Skeletal muscle satellite cell (primary cell): Measurements from ENCODE around the gene CABP2. TPM values are rescaled to one million over a fixed set of nuclear protein-coding genes. Genes with fewer than 3 reads are reported as not detected.
A peak's percentile ranks its signal among the peaks of the same experiment; 100 is the strongest.
"Not testable (repeated sequence)": the region's sequence is repeated elsewhere in the genome, so short reads cannot be mapped to it uniquely, and the experiment has no call there.

ENCODE experiments used
- H3K27me3 ChIP-seq: 2 replicates; pipeline ENCODE4 v1.7.0; 2013; ENCODE audit warnings: low read length; ENCODE audit not compliant: control insufficient read depth, insufficient read depth
- H3K36me3 ChIP-seq: 2 replicates; pipeline ENCODE4 v1.7.0; 2013; ENCODE audit warnings: mild to moderate bottlenecking, control low read depth, low read length; ENCODE audit not compliant: insufficient read depth
- H3K4me1 ChIP-seq: 2 replicates; pipeline ENCODE4 v1.7.0; 2013; ENCODE audit warnings: low read length; ENCODE audit not compliant: control insufficient read depth, insufficient read depth
- H3K4me2 ChIP-seq: 2 replicates; pipeline ENCODE4 v1.7.0; 2013; ENCODE audit warnings: mild to moderate bottlenecking, low read length
- H3K4me3 ChIP-seq: 2 replicates; pipeline ENCODE4 v1.7.0; 2013; ENCODE audit warnings: low read length
- H3K9ac ChIP-seq: 2 replicates; pipeline ENCODE4 v1.7.0; 2013; ENCODE audit warnings: mild to moderate bottlenecking, low read depth, low read length, moderate library complexity
- H3K9me3 ChIP-seq: replicated peaks from 2 replicates; pipeline ENCODE4 v1.7.0; 2013; ENCODE audit warnings: mild to moderate bottlenecking, control low read depth, low read length
- small RNA-seq: library from RNA; depleted of rRNA; stranded (forward); fragments of <200 nt; gene quantifications from one replicate; pipeline ENCODE3, GENCODE V24; 2012

Gene CABP2

GRCh38 chr11:67476692-67477091, 46.6 kb downstream of the CABP2 start:
- not testable (repeated sequence) for H3K9ac ChIP-seq, H3K27me3 ChIP-seq

GRCh38 chr11:67472882-67473281, 50.4 kb downstream of the CABP2 start:
- no peak overlapping the region for H3K4me2 ChIP-seq
- H3K9me3 ChIP-seq = no peaks in the 10 kb centered on the region
- no peak overlapping the region for H3K4me3 ChIP-seq
- H3K27me3 ChIP-seq = peaks cover 8% of the 10 kb centered on the region
- no peak overlapping the region for H3K9ac ChIP-seq
- H3K4me1 ChIP-seq = peaks cover 13% of the 10 kb centered on the region
- H3K36me3 ChIP-seq = no peaks in the 10 kb centered on the region

More at GRCh38 chr11:67476692-67477091, 46.6 kb downstream of the CABP2 start:
- H3K4me1 ChIP-seq, H3K9me3 ChIP-seq, H3K4me3 ChIP-seq, H3K36me3 ChIP-seq, H3K4me2 ChIP-seq: not testable (repeated sequence)

- Histone ChIP-seq H3K4me1 (peaks cover 18% of the 10 kb centered on the region), H3K27me3 (peaks cover 8% of the 10 kb centered on the region), H3K9me3 (no peaks in the 10 kb centered on the region), H3K9ac (no peak overlapping the region), H3K4me3 (no peak overlapping the region), H3K36me3 (no peaks in the 10 kb centered on the region), H3K4me2 (no peak overlapping the region)
Observed at GRCh38 chr11:67470337-67471002, 52.8 kb downstream of the CABP2 start.

GRCh38 chr11:67469508-67469811, 53.8 kb downstream of the CABP2 start:
- peak overlapping the region; percentile 95 for H3K4me3 ChIP-seq
- H3K36me3 ChIP-seq = no peaks in the 10 kb centered on the region
- H3K4me1 ChIP-seq = peaks cover 18% of the 10 kb centered on the region
- H3K27me3 ChIP-seq = peaks cover 7% of the 10 kb centered on the region
- H3K4me2 ChIP-seq = peak overlapping the region; percentile 100
- H3K9ac ChIP-seq = peak overlapping the region; percentile 92
- no peaks in the 10 kb centered on the region for H3K9me3 ChIP-seq

Small RNA genes within 50 kb of the gene (small RNA-seq; reads per million reads assigned to genes)
- gene MIR6752 = not detected
